HG03442 (cell line): ENCODE results near the gene SGPP1.
"Not testable (repeated sequence)": the region's sequence is repeated elsewhere in the genome, so short reads cannot be mapped to it uniquely, and the experiment has no call there.

Source experiments
- ATAC-seq: cut with Tn5 transposase; IDR thresholded peaks from one replicate; pipeline ENCODE4 v1.9.1; 2021; ENCODE audit warnings: mild to moderate bottlenecking, moderate library complexity; ENCODE audit not compliant: unreplicated experiment

The SGPP1 gene

GRCh38 chr14:63677891-63678379, 49.9 kb downstream of the SGPP1 start:
- no peak for ATAC-seq

DNA sequence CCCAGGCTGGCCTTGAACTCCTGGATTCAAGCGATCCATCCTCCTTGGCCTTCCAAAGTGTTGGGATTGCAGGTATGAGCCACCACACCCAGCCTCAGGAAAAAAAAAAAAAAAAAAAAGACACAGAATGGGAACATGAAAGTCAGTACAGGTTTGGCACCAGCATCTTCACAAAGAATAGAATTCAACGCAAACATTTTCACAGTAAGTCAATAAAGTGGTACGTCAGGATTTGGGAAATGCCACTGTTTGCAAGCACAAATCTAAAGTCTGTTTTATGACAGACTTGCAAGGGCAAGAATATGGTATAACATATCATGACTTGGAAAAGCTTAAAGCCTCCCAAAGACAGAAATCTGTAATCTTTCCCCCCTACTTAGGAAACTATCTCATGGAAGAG, 51.2 kb downstream of the SGPP1 start:
- ATAC-seq = no peak

- ATAC-seq = no peak
Measured at GRCh38 chr14:63673886-63674497, 53.9 kb downstream of the SGPP1 start.

GRCh38 chr14:63673255-63673654, 54.6 kb downstream of the SGPP1 start:
- no peak for ATAC-seq

GRCh38 chr14:63672417-63673180, 55.3 kb downstream of the SGPP1 start:
- peak; percentile 47 for ATAC-seq

GRCh38 chr14:63671987-63672386, 55.9 kb downstream of the SGPP1 start:
- no peak for ATAC-seq

GRCh38 chr14:63670692-63671091, 57.2 kb downstream of the SGPP1 start:
- no peak for ATAC-seq

DNA sequence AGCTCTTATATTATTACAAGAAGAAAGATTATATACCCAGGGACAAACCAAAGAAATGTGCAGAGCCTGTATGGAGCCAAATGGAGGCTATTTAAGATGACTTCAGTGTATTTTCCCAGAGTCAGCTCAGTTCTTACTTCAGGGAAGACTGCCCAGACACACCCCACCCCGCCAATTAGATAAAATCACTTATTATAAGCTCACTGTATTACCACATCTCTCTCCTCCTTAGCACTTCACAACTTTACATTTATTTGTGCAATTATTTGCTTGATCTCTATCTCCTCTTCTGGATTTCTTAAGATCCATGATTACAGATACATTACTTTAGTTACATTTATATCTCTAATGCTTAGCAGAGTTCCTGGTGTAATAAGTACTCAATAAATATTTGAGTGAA, 61.5 kb downstream of the SGPP1 start:
- no peak for ATAC-seq

GRCh38 chr14:63663428-63664341, 64.2 kb downstream of the SGPP1 start:
- no peak for ATAC-seq

- no peak for ATAC-seq
Measured at GRCh38 chr14:63662776-63663175, 65.1 kb downstream of the SGPP1 start.

- not testable (repeated sequence) for ATAC-seq
Measured at GRCh38 chr14:63661881-63662280, 66.0 kb downstream of the SGPP1 start.

DNA sequence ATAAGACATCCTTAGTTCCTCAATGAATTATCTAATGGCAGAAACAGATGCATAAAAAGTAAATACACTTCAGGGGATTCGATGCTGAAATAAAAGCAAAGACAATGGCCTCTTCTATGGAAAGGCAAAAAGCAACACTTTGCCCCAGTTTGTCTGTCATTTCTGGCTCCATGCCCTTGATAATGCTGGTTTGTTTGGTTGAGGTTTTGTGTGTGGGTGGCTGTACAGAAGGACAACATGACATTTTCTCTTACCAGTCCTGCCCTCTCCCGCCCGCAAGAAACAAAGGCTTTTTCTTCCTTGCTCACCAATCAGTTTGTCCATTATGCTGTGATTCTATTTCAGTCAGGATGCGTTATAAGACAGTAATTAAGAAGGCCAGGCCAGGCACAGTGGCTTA, 68.1 kb downstream of the SGPP1 start:
- no peak for ATAC-seq

GRCh38 chr14:63656194-63656593, 71.7 kb downstream of the SGPP1 start:
- ATAC-seq = no peak

DNA sequence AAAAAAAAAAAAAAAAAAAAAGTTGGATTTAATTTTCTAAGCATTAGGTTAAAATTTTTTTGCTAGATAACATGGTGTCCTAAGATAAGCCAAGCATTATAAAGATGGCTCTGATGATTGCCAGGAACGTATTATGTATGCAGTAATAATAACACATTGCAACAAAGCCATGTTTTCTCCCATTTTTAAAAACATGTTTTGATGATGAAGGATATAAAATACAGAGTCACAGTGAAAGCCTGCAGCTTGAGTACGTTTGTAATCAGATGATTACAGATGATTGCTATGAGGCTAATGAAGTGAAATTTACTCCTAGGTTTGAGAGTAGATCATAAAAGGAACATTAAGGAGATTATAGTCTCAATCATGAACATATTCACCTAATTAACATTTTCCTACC, 72.9 kb downstream of the SGPP1 start:
- ATAC-seq = no peak

DNA sequence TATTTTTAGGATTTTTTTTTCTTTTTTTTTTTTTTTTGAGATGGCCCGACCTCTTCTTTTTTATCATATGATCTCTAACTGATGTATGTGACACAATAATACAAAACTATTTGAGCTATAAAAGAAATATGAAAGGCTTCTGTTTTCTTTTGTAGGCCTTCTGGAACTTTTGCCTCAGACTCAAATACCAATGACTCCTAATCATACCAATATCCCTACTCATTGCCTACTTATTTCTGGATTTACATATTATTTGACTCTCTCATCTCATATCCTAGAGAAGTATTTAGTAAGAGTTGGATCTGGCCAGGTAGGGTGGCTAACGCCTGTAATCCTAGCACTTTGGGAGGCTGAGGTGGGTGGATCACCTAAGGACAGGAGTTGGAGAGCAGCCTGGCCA, 73.5 kb downstream of the SGPP1 start:
- ATAC-seq = no peak

- no peak for ATAC-seq
Measured at GRCh38 chr14:63652406-63652805, 75.5 kb downstream of the SGPP1 start.

DNA sequence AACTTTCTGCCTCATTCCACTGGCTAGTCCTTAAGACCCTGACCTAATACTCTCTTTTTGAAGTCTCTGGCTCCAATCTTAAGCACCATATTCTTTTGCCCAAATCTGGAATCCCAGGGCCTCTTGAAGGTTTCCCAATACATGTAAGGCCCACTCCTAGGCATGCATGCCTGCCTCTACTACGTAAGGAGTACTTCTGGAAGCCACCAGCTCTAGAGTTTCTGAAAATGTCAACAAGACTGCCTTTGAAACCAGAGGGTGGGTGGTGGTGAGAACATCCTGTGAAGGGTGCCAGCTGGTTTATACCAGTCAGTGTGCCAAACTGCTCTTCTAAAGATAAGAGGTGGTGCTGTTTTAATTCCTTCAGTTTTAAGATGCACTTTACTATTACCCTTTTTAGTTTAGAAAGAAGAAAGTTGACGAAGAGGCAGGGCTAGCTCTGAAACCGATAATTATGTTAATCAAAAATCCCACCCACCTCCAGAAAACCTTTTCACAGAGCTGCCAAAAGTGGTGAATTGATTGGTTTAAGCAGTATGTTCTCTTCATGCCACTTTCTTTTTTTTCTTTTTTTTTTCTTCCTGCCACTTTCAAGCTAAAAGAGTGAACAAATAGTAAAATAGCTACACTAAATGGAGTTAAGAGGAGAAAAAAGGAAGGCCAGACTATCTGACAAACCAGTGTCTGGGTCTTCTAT, 77.5 kb downstream of the SGPP1 start:
- peak; percentile 67 for ATAC-seq

DNA sequence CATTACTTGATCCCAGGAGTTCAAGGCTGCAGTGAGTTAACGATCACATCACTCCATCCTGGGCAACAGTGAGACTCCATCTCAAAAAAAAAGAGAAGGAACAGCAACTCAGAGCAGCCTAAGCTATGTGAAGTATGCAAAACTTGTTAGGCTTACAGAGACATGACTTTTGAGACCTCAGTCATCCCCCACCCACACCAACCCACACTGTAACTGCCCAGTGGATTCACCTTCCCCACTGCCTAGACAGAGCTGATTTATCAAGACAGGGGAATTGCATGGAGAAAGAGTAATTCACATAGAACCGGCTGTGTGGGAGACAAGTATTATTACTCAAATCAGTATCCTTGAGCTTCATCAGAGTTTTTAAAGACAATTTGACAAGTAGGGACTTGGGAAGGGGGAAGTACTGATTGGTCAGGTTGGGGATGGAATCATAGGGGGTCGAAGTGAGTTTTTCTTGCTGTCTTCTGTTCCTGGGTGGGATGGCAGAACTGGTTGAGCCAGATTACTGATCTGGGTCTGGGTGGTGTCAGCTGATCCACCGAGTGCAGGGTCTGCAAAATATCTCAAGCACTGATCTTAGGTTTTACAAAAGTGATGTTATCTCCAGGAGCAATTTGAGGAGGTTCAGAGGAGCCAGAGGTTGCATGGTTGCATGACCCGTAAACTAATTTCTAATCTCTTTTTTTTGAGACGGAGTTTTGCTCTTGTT, 80.0 kb downstream of the SGPP1 start:
- peak; percentile 68 for ATAC-seq

DNA sequence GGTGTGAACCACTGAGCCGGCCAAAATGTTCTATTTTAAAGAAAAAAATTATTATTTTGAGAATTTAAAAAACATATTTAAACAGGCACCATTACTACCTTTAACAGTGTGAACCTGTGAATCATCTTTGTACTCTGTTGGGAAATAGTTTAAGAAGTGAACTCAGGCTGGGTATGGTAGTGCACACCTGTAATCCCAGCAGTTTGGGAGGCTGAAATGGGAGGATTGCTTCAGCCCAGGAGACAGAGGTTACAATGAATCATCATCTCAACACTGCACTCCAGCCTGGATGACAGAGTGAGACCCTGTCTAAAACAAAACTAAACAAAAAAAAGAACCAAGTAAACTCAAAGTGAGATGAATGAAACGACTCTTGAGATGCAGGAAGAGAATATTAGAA, 83.1 kb downstream of the SGPP1 start:
- ATAC-seq = no peak

- no peak for ATAC-seq
Measured at GRCh38 chr14:63642656-63643382, 85.0 kb downstream of the SGPP1 start.
